GM19035 (cell line): ENCODE results near the gene KCNQ1.

ENCODE experiments used
- ATAC-seq: cut with Tn5 transposase; IDR thresholded peaks from one replicate; pipeline ENCODE4 v1.9.1; 2021; ENCODE audit not compliant: unreplicated experiment

Gene KCNQ1

DNA sequence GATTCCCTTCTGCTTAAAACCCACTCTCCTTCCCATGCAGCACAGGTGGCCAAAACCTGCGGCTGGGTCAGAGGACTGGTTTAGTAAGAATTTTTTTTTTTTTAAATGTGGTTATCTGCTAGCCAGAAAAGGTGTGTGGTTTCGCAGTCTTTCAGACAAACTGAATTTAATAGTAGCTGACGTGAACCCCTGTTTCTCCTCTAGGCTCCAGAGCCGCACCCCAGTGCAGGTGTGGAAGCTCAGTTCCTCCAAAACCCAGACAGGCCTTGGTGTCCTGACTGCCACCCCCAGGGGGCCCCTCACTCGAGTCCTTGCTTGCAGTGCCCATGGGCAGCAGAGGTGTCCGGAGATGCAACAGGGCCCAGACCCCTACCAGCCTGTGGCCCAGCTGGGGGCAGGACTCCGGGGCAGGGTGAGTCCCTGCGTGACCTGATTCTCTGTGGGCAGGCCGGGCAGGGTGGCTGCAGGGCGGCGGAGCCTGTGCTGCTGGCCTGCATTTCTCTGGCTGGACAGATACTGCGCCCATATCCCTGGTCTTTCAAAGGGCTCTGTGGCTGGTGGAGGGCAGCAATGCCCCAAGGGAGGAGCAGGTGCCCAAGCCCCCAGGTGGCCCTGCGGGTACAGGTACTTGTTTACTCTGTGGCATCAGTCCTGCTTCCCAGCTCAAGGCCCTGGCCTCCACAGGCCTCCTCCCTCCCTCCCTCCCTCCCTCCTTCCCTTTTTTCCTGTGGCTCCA, 15.2 kb downstream of the KCNQ1 start:
- ATAC-seq, result no peak

GRCh38 chr11:2460540-2461252, 15.9 kb downstream of the KCNQ1 start:
- ATAC-seq, result no peak

GRCh38 chr11:2461253-2461955, 16.6 kb downstream of the KCNQ1 start:
- ATAC-seq, result no peak

- ATAC-seq, result no peak
Observed at GRCh38 chr11:2461956-2462542, 17.2 kb downstream of the KCNQ1 start.

DNA sequence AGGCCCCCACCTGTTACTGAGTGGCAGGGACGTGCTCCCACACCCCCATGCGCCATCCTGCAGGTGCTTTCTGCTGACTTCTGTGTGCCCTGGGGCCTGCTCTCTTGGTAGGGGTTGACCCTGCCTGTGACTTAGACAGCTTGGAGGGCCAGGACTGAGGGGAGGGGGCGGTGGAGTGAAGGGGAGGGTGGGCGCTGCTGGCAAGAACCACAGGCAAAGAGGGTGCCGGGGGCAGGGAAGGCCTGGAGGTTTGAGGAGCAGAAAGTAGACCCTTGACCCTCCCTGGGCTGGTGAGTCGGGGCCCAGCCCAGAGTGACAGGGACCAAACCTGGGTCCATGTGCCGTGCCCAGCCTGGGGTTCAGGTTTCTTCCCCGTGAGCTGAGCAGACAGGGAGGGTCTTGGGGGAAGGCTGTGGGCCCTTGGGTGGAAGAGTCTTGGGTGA, 17.8 kb downstream of the KCNQ1 start:
- ATAC-seq, result no peak

GRCh38 chr11:2462986-2463765, 18.4 kb downstream of the KCNQ1 start:
- no peak for ATAC-seq

- no peak for ATAC-seq
Observed at GRCh38 chr11:2463766-2464277, 19.0 kb downstream of the KCNQ1 start.

DNA sequence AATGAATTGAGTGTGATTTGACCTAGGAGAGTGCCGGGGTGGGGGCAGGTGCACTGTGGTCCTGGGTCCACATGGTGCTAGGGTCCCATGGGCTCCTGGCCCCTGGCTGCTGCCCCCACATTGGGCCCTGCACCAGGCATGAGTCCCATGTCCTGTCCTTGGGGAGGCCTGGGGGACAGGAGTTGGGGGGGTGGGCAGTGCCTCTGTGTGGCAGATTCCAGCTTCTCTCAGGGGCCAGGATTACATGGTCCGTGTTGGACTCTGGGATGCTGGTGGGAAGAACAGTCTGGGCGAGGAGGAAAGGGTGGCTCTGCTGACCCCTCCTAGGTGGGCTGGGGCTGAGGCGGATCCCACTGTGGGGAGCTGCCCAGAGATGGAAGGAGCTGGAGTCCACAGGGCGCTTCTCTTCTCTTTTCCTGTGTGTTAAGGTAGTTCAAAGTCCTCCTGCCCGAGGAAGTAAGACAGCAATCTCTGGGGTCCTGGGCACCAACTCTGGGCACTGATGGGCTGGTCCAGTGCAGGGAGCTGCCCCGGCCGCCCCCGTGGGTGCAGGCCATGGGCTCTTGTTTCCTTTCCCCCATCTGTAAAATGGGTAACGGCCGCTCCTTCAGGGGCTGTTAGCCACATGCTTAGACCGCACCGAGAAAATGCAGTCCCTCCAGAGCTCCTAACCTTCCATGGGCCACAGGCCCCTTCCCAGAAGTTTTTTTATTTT, 19.8 kb downstream of the KCNQ1 start:
- ATAC-seq, result no peak

DNA sequence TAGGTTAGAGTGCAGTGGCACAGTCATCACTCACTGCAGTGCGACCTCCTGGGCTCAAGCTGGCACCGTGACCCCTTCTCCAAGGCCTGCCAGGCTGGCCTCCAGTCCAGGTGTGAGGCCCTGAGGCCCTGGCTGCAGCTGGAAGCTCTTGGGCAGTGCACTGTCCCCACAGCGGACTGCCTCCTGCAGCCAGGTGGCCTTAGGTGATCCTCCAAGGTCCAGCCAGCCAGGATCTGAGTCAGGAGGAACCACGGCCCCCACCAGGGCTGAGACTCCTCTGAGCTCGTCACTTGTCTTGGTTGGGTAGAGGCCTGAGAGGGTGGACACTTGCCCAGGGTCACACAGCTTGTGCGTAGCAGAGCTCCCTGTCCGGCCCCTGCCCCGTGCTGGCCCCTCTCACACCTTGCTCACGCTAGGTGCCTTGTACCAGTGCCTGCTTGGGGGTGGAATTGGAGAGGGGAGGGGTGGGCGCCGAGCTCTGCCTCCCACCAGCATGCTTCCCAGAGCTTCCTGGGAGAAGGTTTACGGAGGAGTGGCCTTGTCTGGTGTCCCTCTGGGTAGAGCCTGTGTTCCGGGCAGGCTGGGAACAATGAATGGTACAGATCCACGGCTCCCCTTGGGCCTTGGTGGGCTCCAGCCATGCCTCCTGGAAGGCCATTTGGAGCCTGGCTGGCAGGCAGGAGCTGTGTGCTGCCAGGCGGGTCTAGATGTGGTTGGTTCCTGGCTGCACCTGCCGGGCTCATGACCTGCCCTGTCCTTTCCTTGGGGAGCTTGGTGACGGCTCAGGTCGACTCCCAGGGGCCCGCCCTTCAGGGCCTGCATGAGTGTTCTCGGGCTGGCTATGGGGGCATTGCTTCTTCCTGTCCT, 20.6 kb downstream of the KCNQ1 start:
- ATAC-seq, result no peak

- no peak for ATAC-seq
Observed at GRCh38 chr11:2466069-2466801, 21.4 kb downstream of the KCNQ1 start.

DNA sequence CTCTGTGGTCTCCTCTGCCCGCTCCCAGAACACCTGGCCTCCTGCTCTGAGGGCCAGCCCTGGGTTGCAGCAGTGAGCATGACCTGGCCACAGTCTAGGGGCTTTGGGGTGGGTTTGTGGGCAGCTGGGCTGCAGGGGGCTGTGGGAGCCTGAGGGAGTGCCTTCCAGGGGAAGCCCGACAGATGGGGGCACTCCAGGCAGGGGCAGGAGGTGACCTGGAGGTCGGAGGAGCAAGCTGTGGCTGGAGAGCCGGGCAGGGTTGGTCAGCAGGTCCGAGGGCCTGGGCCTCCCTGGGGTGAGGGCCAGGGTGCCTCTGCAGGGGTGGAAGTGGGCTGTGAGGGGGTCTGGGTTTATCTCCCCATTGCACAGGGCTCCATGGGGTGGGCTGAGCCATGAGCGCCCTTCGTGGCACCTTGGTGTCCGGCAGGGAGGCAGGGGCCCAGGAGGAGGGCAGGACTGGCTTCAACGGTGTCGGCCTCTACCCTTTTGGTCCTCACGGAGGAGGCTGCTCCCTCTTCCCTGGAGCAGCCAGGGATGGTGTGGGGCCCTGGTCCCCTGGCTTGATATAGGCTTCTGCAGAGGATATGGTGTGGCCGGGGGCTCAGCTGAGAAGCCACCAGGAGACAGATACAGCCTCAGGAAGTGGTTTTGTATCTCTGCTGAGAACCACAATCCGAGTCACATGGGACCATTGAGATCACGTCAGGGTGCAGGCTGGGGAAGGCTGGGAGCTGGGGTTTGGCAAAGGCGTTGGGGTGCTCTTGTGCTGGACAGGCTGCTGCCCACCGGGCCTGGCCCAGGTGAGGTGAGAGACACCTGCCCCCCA, 22.3 kb downstream of the KCNQ1 start:
- no peak for ATAC-seq

DNA sequence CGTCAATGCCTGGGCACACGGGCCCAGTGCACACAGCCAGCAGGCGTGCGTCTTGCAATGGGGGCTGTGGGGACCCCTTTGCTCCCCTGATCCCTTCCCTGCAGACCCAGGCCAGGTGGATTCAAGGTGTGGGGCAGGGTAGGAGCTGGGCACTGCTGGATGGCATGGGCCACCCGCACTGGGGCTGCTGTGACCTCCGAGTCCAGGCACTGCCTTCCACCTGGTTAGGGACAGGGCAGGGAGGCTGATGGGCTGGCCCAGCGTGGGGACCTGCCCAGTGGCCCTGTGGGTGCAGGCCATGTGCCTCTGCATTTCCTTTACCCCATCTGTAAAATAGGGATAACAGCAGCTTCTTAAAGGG, 22.9 kb downstream of the KCNQ1 start:
- ATAC-seq, result no peak

GRCh38 chr11:2468363-2469235, 23.8 kb downstream of the KCNQ1 start:
- ATAC-seq, result no peak

- ATAC-seq, result no peak
Observed at GRCh38 chr11:2470495-2470894, 25.7 kb downstream of the KCNQ1 start.

- ATAC-seq, result no peak
Observed at GRCh38 chr11:2471048-2471803, 26.4 kb downstream of the KCNQ1 start.

DNA sequence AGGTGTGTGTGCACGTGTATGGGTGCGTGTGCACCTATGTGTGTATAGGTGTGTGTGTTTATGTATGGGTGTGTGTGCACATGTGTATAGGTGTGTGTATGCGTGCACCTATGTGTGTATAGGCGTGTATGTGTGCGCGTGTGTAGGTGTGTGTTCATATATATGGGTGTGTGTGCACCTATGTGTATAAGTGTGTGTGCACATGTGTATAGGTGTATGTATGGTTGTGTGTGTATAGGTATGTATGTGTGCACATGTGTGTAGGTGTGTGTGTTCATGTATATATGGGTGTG, 26.9 kb downstream of the KCNQ1 start:
- no peak for ATAC-seq
